ENCODE results near the gene CDH11. TPM values are rescaled to one million over a fixed set of nuclear protein-coding genes. Genes with fewer than 3 reads are reported as not detected.

CDH11 gene
- total and polyA plus RNA-seq, 2 donors (not counting 1 experiment from before 2014, with no cell fraction given) = 220 to 335 TPM

- Histone ChIP-seq H3K4me3 (replicated peaks in 1 of 4; ENCODE audit: control extremely low read depth in 1 of 4, insufficient read depth in 1 of 4, low read depth in 3 of 4, low read length in 4 of 4) (peak overlapping the region in 2 of 4 experiments; percentile 37 to 92), H3K27ac (ENCODE audit: insufficient read depth, low read length) (no peak overlapping the region)
- peak in 1 of 2 donors; percentile 77 for DNase-seq (ENCODE audit: low read depth in 2 of 2)
These were observed 4.9 kb downstream of the CDH11 start for GRCh38 chr16:65116818-65117430.

GRCh38 chr16:65116216-65116615 lies 5.6 kb downstream of the CDH11 start:
- no peaks in the 10 kb centered on the region for H3K27me3 ChIP-seq (ENCODE audit: control insufficient read depth, insufficient read depth, low read length)
- H3K4me2 ChIP-seq (ENCODE audit: extremely low read depth, insufficient read depth, low read length) = peak overlapping the region; percentile 20
- H4K20me1 ChIP-seq (ENCODE audit: control insufficient read depth, extremely low read depth, insufficient read depth, low read length) = peaks cover 3% of the 10 kb centered on the region
- H3K9ac ChIP-seq (ENCODE audit: insufficient read depth, low read length) = no peak overlapping the region
- no peak overlapping the region for H3K27ac ChIP-seq (ENCODE audit: insufficient read depth, low read length)
- peak overlapping the region in 1 of 4 experiments; percentile 92 for H3K4me3 ChIP-seq (replicated peaks in 1 of 4; ENCODE audit: control extremely low read depth in 1 of 4, insufficient read depth in 1 of 4, low read depth in 3 of 4, low read length in 4 of 4)
- TF ChIP-seq EZH2 (IDR thresholded peaks at IDR 0.05; ENCODE audit: low read length, missing control alignments) = no peak
- TF ChIP-seq CTCF (conservative IDR thresholded peaks at IDR 0.05 in 1 of 2, IDR thresholded peaks at IDR 0.05 in 1 of 2; ENCODE audit: low read depth in 1 of 2, low read length in 2 of 2) = no peak
- DNase-seq (ENCODE audit: low read depth in 2 of 2) = no peak
- H3K4me1 ChIP-seq (ENCODE audit: control insufficient read depth, extremely low read depth, insufficient read depth, low read length) = peaks cover 6% of the 10 kb centered on the region
- peaks cover 3% of the 10 kb centered on the region for H3K36me3 ChIP-seq (ENCODE audit: control insufficient read depth, insufficient read depth, low read length)
- H3K79me2 ChIP-seq (ENCODE audit: control insufficient read depth, insufficient read depth, low read length) = peaks cover 97% of the 10 kb centered on the region
- H3K9me3 ChIP-seq (ENCODE audit: control insufficient read depth, insufficient read depth, low read depth, low read length) = no peaks in the 10 kb centered on the region
- H2AFZ ChIP-seq (ENCODE audit: low read length) = no peak overlapping the region

More at GRCh38 chr16:65116818-65117430, 4.9 kb downstream of the CDH11 start:
- H3K36me3 ChIP-seq (ENCODE audit: control insufficient read depth, insufficient read depth, low read length) = peaks cover 3% of the 10 kb centered on the region
- H3K9me3 ChIP-seq (ENCODE audit: control insufficient read depth, insufficient read depth, low read depth, low read length) = no peaks in the 10 kb centered on the region
- H3K79me2 ChIP-seq (ENCODE audit: control insufficient read depth, insufficient read depth, low read length) = peaks cover 97% of the 10 kb centered on the region
- TF ChIP-seq EZH2 (IDR thresholded peaks at IDR 0.05; ENCODE audit: low read length, missing control alignments) (no peak), CTCF (conservative IDR thresholded peaks at IDR 0.05 in 1 of 2, IDR thresholded peaks at IDR 0.05 in 1 of 2; ENCODE audit: low read depth in 1 of 2, low read length in 2 of 2) (no peak)
- H3K9ac ChIP-seq (ENCODE audit: insufficient read depth, low read length) = no peak overlapping the region
- H3K4me1 ChIP-seq (ENCODE audit: control insufficient read depth, extremely low read depth, insufficient read depth, low read length) = peaks cover 6% of the 10 kb centered on the region
- peak overlapping the region; percentile 17 for H3K4me2 ChIP-seq (ENCODE audit: extremely low read depth, insufficient read depth, low read length)
- no peak overlapping the region for H2AFZ ChIP-seq (ENCODE audit: low read length)
- peaks cover 3% of the 10 kb centered on the region for H4K20me1 ChIP-seq (ENCODE audit: control insufficient read depth, extremely low read depth, insufficient read depth, low read length)
- H3K27me3 ChIP-seq (ENCODE audit: control insufficient read depth, insufficient read depth, low read length) = no peaks in the 10 kb centered on the region

GRCh38 chr16:65114527-65114926 lies 7.3 kb downstream of the CDH11 start:
- H3K27ac ChIP-seq (ENCODE audit: insufficient read depth, low read length) = no peak overlapping the region
- H3K4me3 ChIP-seq (replicated peaks in 1 of 4; ENCODE audit: control extremely low read depth in 1 of 4, insufficient read depth in 1 of 4, low read depth in 3 of 4, low read length in 4 of 4) = no peak overlapping the region

More at GRCh38 chr16:65114527-65114926, 7.3 kb downstream of the CDH11 start:
- Histone ChIP-seq H3K9me3 (ENCODE audit: control insufficient read depth, insufficient read depth, low read depth, low read length) (no peaks in the 10 kb centered on the region), H3K79me2 (ENCODE audit: control insufficient read depth, insufficient read depth, low read length) (peaks cover 97% of the 10 kb centered on the region), H3K36me3 (ENCODE audit: control insufficient read depth, insufficient read depth, low read length) (peaks cover 3% of the 10 kb centered on the region), H3K4me1 (ENCODE audit: control insufficient read depth, extremely low read depth, insufficient read depth, low read length) (peaks cover 6% of the 10 kb centered on the region), H3K27me3 (ENCODE audit: control insufficient read depth, insufficient read depth, low read length) (no peaks in the 10 kb centered on the region), H4K20me1 (ENCODE audit: control insufficient read depth, extremely low read depth, insufficient read depth, low read length) (peaks cover 3% of the 10 kb centered on the region), H2AFZ (ENCODE audit: low read length) (no peak overlapping the region), H3K4me2 (ENCODE audit: extremely low read depth, insufficient read depth, low read length) (no peak overlapping the region), H3K9ac (ENCODE audit: insufficient read depth, low read length) (no peak overlapping the region)
- peak in 1 of 2 donors; percentile 25 for DNase-seq (ENCODE audit: low read depth in 2 of 2)
- TF ChIP-seq CTCF (conservative IDR thresholded peaks at IDR 0.05 in 1 of 2, IDR thresholded peaks at IDR 0.05 in 1 of 2; ENCODE audit: low read depth in 1 of 2, low read length in 2 of 2) = no peak
- TF ChIP-seq EZH2 (IDR thresholded peaks at IDR 0.05; ENCODE audit: low read length, missing control alignments) = no peak
